ENCODE data around the gene CREB3L2. TPM values are rescaled to one million over a fixed set of nuclear protein-coding genes. Genes with fewer than 3 reads are reported as not detected.

Gene CREB3L2
- total RNA-seq, 1 donor from 2014 or later = 65.9 TPM

- H3K4me3 Mint-ChIP-seq (ENCODE audit: low read depth) = no peak overlapping the region
- peaks cover 22% of the 10 kb centered on the region for H3K36me3 Mint-ChIP-seq (ENCODE audit: insufficient read depth)
- H3K27ac Mint-ChIP-seq = no peak overlapping the region
- no peak for TF ChIP-seq CTCF (IDR thresholded peaks at IDR 0.05; ENCODE audit: unreplicated experiment)
- H3K27me3 Mint-ChIP-seq = no peaks in the 10 kb centered on the region
- H3K4me1 Mint-ChIP-seq (ENCODE audit: low read depth) = peaks cover 1% of the 10 kb centered on the region
- DNase-seq (ENCODE audit: low spot score, unreplicated experiment) = no peak
- no peaks in the 10 kb centered on the region for H3K9me3 Mint-ChIP-seq (ENCODE audit: low read depth)
Measured at GRCh38 chr7:137925754-137926153, 76.1 kb downstream of the CREB3L2 start.

- Mint-ChIP-seq H3K9me3 (ENCODE audit: low read depth) (no peaks in the 10 kb centered on the region), H3K4me1 (ENCODE audit: low read depth) (peaks cover 1% of the 10 kb centered on the region), H3K36me3 (ENCODE audit: insufficient read depth) (peaks cover 27% of the 10 kb centered on the region), H3K27ac (no peak overlapping the region), H3K4me3 (ENCODE audit: low read depth) (no peak overlapping the region), H3K27me3 (no peaks in the 10 kb centered on the region)
- TF ChIP-seq CTCF (IDR thresholded peaks at IDR 0.05; ENCODE audit: unreplicated experiment) = no peak
- no peak for DNase-seq (ENCODE audit: low spot score, unreplicated experiment)
Measured at GRCh38 chr7:137925091-137925490, 76.8 kb downstream of the CREB3L2 start.

GRCh38 chr7:137923380-137923779, 78.5 kb downstream of the CREB3L2 start:
- DNase-seq (ENCODE audit: low spot score, unreplicated experiment) = no peak
- no peak overlapping the region for H3K27ac Mint-ChIP-seq
- peaks cover 30% of the 10 kb centered on the region for H3K36me3 Mint-ChIP-seq (ENCODE audit: insufficient read depth)
- H3K4me1 Mint-ChIP-seq (ENCODE audit: low read depth) = no peaks in the 10 kb centered on the region
- H3K27me3 Mint-ChIP-seq = no peaks in the 10 kb centered on the region
- H3K9me3 Mint-ChIP-seq (ENCODE audit: low read depth) = no peaks in the 10 kb centered on the region
- no peak overlapping the region for H3K4me3 Mint-ChIP-seq (ENCODE audit: low read depth)
- no peak for TF ChIP-seq CTCF (IDR thresholded peaks at IDR 0.05; ENCODE audit: unreplicated experiment)

- TF ChIP-seq CTCF (IDR thresholded peaks at IDR 0.05; ENCODE audit: unreplicated experiment) = no peak
- Mint-ChIP-seq H3K4me3 (ENCODE audit: low read depth) (no peak overlapping the region), H3K9me3 (ENCODE audit: low read depth) (no peaks in the 10 kb centered on the region)
Measured at GRCh38 chr7:137920637-137921399, 81.1 kb downstream of the CREB3L2 start.

GRCh38 chr7:137919987-137920386, 81.9 kb downstream of the CREB3L2 start:
- Mint-ChIP-seq H3K4me1 (ENCODE audit: low read depth) (no peaks in the 10 kb centered on the region), H3K4me3 (ENCODE audit: low read depth) (no peak overlapping the region), H3K9me3 (ENCODE audit: low read depth) (no peaks in the 10 kb centered on the region), H3K36me3 (ENCODE audit: insufficient read depth) (peaks cover 26% of the 10 kb centered on the region), H3K27ac (no peak overlapping the region), H3K27me3 (no peaks in the 10 kb centered on the region)
- no peak for DNase-seq (ENCODE audit: low spot score, unreplicated experiment)
- no peak for TF ChIP-seq CTCF (IDR thresholded peaks at IDR 0.05; ENCODE audit: unreplicated experiment)

More at GRCh38 chr7:137920637-137921399, 81.1 kb downstream of the CREB3L2 start:
- H3K36me3 Mint-ChIP-seq (ENCODE audit: insufficient read depth) = peaks cover 26% of the 10 kb centered on the region
- H3K27me3 Mint-ChIP-seq = no peaks in the 10 kb centered on the region
- no peak for DNase-seq (ENCODE audit: low spot score, unreplicated experiment)
- H3K27ac Mint-ChIP-seq = no peak overlapping the region
- no peaks in the 10 kb centered on the region for H3K4me1 Mint-ChIP-seq (ENCODE audit: low read depth)
